ENCODE results near the gene ZBTB2.

DNA sequence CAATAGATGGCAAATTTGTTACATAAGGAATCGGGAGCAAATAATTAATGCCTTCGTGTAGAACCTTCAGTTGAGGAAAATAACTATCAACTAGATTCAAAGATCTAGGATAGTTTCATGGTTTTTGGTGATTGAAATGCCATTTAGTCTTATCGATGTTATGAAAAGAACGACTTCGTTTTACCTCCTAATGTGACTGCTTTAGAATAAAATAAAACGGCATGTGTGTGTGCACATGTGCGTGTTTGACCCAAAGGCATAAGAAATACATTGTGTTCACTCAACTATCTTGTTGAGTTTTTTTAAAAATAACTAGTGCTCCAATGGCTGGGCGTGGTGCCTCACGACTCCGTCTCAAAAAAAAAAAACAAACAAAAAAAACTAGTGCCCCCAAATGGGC, 37.6 kb downstream of the ZBTB2 start:
- no peak for TF ChIP-seq EZH2phosphoT487 (IDR thresholded peaks at IDR 0.05; ENCODE audit: low read depth)
- no peak for TF ChIP-seq CTCF (IDR thresholded peaks at IDR 0.05; ENCODE audit: low read depth, low read length)

Measured in OCI-LY3 (cell line).